SU-DHL-6 (cell line): Measurements from ENCODE around the gene PLA2G4F.

Experiments
- EZH2phosphoT487 ChIP-seq: fragments of 200-600 bp; sonication (generic), shearing (Covaris generic); conservative IDR thresholded peaks from 2 replicates; pipeline ENCODE4 v1.6.1; 2018; ENCODE audit warnings: mild to moderate bottlenecking, antibody characterized with exemption, low read length, moderate library complexity, mixed read lengths
- TF ChIP-seq, protein P1 (sequence below): fragments of 200-600 bp; sonication (generic); IDR thresholded peaks from one replicate; pipeline ENCODE4 v1.5.1; 2017; ENCODE audit warnings: antibody characterized with exemption, mild to moderate bottlenecking, low read length, moderate library complexity; ENCODE audit not compliant: insufficient read depth, poor library complexity, severe bottlenecking

DNA sequence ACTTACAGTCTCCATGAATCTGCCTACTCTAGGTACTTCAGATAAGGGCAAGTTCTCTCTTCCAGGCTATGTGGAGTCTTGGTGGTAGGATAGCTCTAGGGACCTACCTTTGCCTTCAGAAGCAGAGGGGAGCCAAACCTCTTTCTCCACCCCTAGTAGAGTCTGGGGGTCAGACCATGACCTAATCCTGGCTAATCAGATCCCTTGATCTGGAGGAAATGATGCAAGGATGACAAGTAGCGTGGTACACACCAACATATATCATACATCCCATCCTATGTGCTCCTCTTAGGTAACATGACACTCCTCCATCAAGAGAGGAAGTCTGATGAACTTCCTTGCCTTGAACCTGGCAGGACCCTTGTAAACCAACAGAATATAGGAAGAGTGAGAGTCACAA, 15.4 kb upstream of the PLA2G4F start:
- TF ChIP-seq, protein P1, sequence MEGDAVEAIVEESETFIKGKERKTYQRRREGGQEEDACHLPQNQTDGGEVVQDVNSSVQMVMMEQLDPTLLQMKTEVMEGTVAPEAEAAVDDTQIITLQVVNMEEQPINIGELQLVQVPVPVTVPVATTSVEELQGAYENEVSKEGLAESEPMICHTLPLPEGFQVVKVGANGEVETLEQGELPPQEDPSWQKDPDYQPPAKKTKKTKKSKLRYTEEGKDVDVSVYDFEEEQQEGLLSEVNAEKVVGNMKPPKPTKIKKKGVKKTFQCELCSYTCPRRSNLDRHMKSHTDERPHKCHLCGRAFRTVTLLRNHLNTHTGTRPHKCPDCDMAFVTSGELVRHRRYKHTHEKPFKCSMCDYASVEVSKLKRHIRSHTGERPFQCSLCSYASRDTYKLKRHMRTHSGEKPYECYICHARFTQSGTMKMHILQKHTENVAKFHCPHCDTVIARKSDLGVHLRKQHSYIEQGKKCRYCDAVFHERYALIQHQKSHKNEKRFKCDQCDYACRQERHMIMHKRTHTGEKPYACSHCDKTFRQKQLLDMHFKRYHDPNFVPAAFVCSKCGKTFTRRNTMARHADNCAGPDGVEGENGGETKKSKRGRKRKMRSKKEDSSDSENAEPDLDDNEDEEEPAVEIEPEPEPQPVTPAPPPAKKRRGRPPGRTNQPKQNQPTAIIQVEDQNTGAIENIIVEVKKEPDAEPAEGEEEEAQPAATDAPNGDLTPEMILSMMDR = no peak
- TF ChIP-seq EZH2phosphoT487 = no peak
